Heart left ventricle (tissue), 13 donors: ENCODE data around the gene UGT1A10.

Experiments used
- POLR2A ChIP-seq, 2 donors: fragments of 450-650 bp; IDR thresholded peaks; one replicate each; pipeline ENCODE4 v1.6.1; 2017; ENCODE audit warnings: antibody characterized with exemption in 2 of 2, mild to moderate bottlenecking in 2 of 2, moderate library complexity in 2 of 2
- TF ChIP-seq, protein P1 (sequence below), 12 donors: fragments of 200-600 bp; sonication (generic) in 4 of 12; IDR thresholded peaks; one replicate each; pipeline versions ENCODE4 v1.5.0 to v1.8.0; 2018 to 2022; ENCODE audit warnings: antibody characterized with exemption in 12 of 12, mild to moderate bottlenecking in 5 of 12
- donor health status: ischemic (EF 13 %, LVEDD 7.1; RV severe dilation, severe dysfunction).
- donor health status: DM: no; HTN: yes; CAD: no.
- donor health status: DM: no; HTN: no; CAD: no.
- donor health status: ischemic (EF 25% LVEDD 6.9; RV normal size, moderate dysfunction).
- donor health status: ischemic (EF 25% LVEDD 5.7; RV mildly dilated, moderate dysfunction).
- donor health status: ischemic (EF 35%, LVEDD 5.7; RV mildly dilated, moderate dysfunction).
- donor health status: nonischemic (EF 11% LVEDD 7.7; RV severe dilation, severe dysfunction).
- donor health status: DM: yes; HTN: yes; CAD: no.
- donor health status: PGD.
- donor health status: ischemic (EF 29% LVEDD 5.4; RV normal size, mild dysfunction).
- donor health status: nonischemic (EF 23%, LVEDD 6.1; RV moderate dilation, normal function).

GRCh38 chr2:233796254-233796653 lies 160.0 kb downstream of the UGT1A10 start:
- TF ChIP-seq, protein P1, sequence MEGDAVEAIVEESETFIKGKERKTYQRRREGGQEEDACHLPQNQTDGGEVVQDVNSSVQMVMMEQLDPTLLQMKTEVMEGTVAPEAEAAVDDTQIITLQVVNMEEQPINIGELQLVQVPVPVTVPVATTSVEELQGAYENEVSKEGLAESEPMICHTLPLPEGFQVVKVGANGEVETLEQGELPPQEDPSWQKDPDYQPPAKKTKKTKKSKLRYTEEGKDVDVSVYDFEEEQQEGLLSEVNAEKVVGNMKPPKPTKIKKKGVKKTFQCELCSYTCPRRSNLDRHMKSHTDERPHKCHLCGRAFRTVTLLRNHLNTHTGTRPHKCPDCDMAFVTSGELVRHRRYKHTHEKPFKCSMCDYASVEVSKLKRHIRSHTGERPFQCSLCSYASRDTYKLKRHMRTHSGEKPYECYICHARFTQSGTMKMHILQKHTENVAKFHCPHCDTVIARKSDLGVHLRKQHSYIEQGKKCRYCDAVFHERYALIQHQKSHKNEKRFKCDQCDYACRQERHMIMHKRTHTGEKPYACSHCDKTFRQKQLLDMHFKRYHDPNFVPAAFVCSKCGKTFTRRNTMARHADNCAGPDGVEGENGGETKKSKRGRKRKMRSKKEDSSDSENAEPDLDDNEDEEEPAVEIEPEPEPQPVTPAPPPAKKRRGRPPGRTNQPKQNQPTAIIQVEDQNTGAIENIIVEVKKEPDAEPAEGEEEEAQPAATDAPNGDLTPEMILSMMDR (IDR thresholded peaks at IDR 0.05) = no peak
- TF ChIP-seq POLR2A (IDR thresholded peaks at IDR 0.05) = no peak
